WI38 (cell line): ENCODE data around the gene KLHL18.
"Not testable (repeated sequence)": the region's sequence is repeated elsewhere in the genome, so short reads cannot be mapped to it uniquely, and the experiment has no call there.

Experiments used
- H3K4me3 ChIP-seq: 2 replicates; pipeline ENCODE4 v1.5.1; 2011; ENCODE audit warnings: low read depth, mild to moderate bottlenecking, control low read depth, low read length
- TF ChIP-seq, protein P1 (sequence below): IDR thresholded peaks from 2 replicates; pipeline ENCODE4 v1.5.1; 2012; ENCODE audit warnings: low read depth, mild to moderate bottlenecking, control low read depth, low read length

The KLHL18 gene

DNA sequence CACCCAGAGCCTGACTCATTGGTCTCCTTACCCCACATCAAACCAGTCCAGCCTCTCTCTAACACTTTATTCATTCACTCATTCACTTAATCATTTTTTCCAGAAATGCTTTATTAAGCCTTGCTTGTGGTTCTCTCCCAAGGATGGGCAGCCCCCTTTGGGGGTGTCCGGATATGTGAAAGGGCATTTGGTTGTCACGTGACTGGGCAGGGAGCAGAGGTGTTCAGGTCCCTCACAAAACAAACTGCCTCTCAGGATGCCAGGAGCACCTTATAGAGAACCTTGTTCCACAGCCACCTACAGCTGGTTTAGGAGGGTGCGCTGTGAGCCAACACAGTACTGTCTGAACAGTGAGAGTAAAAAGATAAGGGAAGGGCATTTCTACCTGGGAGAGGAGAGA, 72.3 kb downstream of the KLHL18 start:
- TF ChIP-seq, protein P1, sequence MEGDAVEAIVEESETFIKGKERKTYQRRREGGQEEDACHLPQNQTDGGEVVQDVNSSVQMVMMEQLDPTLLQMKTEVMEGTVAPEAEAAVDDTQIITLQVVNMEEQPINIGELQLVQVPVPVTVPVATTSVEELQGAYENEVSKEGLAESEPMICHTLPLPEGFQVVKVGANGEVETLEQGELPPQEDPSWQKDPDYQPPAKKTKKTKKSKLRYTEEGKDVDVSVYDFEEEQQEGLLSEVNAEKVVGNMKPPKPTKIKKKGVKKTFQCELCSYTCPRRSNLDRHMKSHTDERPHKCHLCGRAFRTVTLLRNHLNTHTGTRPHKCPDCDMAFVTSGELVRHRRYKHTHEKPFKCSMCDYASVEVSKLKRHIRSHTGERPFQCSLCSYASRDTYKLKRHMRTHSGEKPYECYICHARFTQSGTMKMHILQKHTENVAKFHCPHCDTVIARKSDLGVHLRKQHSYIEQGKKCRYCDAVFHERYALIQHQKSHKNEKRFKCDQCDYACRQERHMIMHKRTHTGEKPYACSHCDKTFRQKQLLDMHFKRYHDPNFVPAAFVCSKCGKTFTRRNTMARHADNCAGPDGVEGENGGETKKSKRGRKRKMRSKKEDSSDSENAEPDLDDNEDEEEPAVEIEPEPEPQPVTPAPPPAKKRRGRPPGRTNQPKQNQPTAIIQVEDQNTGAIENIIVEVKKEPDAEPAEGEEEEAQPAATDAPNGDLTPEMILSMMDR, result no peak
- H3K4me3 ChIP-seq, result no peak overlapping the region

DNA sequence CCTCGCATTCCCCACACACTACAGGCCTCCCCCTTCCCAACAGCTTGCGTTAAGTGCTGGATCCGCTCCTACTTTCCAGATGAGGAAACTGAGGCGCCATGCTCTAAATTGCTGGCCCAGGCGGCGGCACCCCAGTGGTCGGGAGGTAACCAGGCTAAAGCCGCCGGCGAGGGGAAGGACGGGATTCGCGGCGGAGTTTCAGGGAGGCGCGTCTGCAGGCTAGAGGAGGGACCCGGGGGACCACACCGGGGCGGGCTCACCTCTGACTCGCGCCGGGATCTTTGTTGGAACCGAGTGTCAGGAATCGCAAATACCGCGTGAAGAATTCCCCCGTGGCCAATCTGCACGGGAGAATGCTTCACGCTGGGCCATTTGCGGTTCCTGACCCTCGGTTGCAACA, 73.5 kb downstream of the KLHL18 start:
- H3K4me3 ChIP-seq, result no peak overlapping the region
- TF ChIP-seq, protein P1, result no peak

DNA sequence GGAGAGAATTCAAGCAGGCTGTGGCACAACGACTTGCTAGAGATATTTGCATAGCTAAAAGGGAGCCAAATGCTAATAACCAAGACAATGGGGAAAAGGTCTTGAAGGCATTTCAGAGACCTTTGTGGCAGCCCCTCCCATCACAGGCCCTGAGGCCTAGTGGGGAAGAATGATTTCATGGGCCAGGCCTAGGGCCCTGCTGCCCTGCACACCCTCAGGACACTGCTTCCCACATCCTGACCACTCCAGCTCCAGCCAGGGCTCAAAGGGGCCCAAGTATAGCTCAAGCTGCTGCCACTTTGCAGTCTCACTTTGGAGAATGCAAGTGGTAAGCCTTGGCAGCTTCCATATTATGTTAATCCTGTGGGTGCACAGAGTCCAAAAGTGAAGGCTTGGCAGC, 76.6 kb downstream of the KLHL18 start:
- H3K4me3 ChIP-seq, result no peak overlapping the region
- TF ChIP-seq, protein P1, result no peak

DNA sequence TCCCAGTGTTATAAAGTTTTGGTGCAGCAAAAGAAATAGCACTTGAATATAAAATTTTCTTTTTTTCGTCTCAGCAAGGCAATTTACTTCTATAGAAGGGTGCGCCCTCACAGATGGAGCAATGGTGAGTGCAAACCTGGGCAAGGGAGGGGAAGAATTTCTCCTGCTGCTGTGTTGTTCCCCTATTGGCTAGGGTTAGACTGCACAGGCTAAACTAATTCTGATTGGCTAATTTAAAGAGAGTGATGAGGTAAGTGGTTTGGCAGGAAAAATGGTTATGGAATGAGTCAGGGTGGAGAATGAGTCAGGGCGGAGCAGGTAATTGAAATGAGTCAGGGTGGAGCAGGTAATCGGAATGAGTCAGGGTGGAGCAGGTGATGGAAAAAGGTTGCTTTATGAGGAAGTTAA, 77.4 kb downstream of the KLHL18 start:
- not testable (repeated sequence) for H3K4me3 ChIP-seq

DNA sequence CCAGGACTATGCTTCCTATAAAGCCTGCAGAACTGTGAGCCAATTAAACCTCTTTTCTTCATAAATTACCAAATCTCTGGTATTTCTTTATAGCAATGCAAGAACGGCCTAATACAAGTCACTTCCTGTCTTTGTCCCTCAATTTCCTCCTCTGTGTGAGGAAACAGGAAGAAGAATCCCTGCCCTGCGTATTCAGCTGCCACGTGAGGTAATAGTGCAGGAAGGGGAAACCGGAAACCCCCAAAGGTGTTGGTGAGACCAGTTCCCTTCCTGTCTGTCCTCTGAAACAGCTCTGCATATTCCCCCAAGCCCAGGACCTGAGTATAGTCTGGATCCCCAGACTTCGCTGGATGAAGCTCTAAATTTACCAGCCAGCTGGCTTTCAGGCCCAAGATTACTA, 80.0 kb downstream of the KLHL18 start:
- H3K4me3 ChIP-seq, result no peak overlapping the region
- TF ChIP-seq, protein P1, result no peak

DNA sequence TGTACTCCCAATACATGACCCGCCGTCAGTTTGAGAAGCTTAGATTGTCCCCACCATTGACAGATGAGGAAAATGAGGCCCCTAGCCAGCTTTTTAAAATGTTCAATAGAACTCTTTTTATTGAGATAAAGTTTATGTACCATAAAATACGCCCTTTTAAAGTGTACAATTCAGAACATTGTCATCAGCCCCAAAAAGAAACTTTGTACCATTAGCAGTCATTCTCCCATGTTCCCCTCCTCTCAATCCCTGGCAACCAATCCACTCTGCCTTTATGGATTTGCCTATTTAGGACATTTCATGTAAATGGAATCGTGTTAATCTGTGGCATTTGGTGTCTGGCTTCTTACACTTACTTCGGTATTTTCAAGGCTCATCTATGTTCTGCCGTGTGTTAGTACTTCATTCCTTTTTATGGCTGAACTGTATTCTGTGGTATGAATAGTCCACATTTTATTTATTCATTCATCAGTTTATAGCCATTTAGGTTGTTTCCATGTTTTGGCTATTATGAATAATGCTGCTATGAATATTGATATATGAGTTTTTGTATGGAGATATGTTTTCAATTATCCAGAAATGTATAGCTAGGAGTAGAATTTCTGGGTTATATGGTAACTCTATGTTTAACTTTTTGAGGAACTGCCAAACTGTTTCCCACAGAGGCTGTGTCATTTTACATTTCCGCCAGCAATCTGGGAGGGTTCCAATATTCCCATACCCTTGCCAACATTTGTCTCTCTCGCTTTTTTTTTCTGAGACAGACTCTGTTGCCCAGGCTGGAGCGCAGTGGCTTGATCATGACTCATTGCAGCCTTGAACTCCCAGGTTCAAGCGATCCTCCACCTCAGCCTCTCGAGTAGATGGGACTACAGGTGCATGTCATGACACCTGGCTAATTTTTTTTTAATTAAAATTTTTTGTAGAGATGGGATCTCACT, 82.7 kb downstream of the KLHL18 start:
- TF ChIP-seq, protein P1, result no peak
- H3K4me3 ChIP-seq, result no peak overlapping the region

DNA sequence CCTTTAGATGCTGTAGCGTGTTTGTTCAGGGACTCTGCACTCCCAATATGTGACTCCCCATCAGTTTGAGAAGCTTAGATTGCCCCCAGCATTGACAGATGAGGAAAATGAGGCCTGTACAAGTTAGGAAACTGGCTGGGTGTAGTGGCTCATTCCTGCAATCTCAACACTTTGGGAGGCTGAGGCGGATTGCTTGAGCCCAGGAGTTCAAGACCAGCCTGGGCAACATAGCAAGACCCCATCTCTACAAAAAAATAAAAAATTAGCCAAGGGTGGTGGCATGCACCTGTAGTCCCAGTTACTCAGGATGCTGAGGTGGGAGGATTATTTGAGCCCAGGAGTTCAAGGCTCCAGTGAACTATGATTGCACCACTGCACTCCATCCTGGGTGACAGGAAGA, 84.1 kb downstream of the KLHL18 start:
- TF ChIP-seq, protein P1, result no peak
- H3K4me3 ChIP-seq, result no peak overlapping the region
